Mucosa of rectum (tissue), 2 donors: Measurements from ENCODE around the gene CTTNBP2.
A peak's percentile ranks its signal among the peaks of the same experiment; 100 is the strongest.

Experiments
- H3K27ac ChIP-seq, 2 donors: one replicate each; pipeline ENCODE4 v1.7.0; 2013; ENCODE audit warnings: inconsistent platforms in 2 of 2, low read depth in 2 of 2, low read length in 2 of 2
- H3K27me3 ChIP-seq, 2 donors: one replicate each; pipeline ENCODE4 v1.7.0; 2013; ENCODE audit warnings: low read length in 2 of 2; ENCODE audit not compliant: control insufficient read depth in 2 of 2, insufficient read depth in 2 of 2
- H3K36me3 ChIP-seq, 2 donors: one replicate each; pipeline ENCODE4 v1.7.0; 2013; ENCODE audit warnings: low read length in 2 of 2; ENCODE audit not compliant: control insufficient read depth in 2 of 2, insufficient read depth in 2 of 2
- H3K4me1 ChIP-seq, 2 donors: one replicate each; pipeline ENCODE4 v1.7.0; 2013; ENCODE audit warnings: low read length in 2 of 2, mild to moderate bottlenecking in 1 of 2; ENCODE audit not compliant: control insufficient read depth in 2 of 2, insufficient read depth in 2 of 2
- H3K4me3 ChIP-seq, 2 donors: one replicate each; pipeline ENCODE4 v1.7.0; 2013; ENCODE audit warnings: low read length in 2 of 2
- H3K9ac ChIP-seq, 2 donors: one replicate each; pipeline ENCODE4 v1.7.0; 2013; ENCODE audit warnings: low read length in 2 of 2, low read depth in 1 of 2, mild to moderate bottlenecking in 1 of 2
- H3K9me3 ChIP-seq, 2 donors: one replicate each; pipeline ENCODE4 v1.7.0; 2013; ENCODE audit warnings: low read length in 2 of 2; ENCODE audit not compliant: control insufficient read depth in 2 of 2
- donor health status: healthy.
- donor health status: Normal muscosa, but diverticular disease.

The CTTNBP2 gene

DNA sequence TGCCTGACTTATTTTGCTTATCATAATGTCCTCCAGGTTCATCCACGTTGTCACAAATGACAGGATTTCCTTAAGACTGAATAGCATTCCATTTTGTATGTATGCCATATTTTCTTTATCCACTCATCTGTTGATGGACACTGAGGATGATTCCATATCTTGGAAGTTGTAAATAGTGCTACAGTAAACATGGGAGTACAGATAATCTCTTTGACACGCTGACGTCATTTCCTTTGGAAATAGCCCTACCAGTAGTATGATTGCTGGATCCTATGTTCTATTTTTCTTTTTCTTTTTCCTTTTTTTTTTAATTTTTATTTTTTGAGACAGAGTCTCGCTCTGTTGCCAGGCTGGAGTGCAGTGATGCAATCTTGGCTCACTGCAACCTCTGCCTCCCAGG lies 167.6 kb downstream of the CTTNBP2 start:
- Histone ChIP-seq H3K4me1 (no peaks in the 10 kb centered on the region), H3K9me3 (no peaks in the 10 kb centered on the region), H3K36me3 (no peaks in the 10 kb centered on the region), H3K27me3 (no peaks in the 10 kb centered on the region), H3K9ac (no peak overlapping the region), H3K27ac (no peak overlapping the region), H3K4me3 (no peak overlapping the region)

DNA sequence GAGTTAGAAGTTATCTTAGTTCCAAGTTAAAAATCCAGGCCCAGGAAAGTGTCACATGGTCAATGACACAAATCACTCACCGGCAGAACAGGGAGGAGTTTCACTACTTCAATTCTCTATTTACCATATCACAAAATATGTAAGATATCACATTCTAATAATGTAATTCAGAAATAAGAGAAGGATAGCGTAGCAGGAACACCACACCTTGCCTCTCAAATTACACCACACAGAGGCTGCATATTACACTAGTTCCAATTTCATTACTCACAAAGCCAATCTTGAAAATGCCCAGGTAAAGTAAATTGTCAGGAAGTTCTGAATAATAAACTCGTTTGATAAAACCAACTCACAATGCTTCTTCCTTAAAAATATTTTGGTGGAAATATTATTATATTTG lies 169.2 kb downstream of the CTTNBP2 start:
- H3K36me3 ChIP-seq = no peaks in the 10 kb centered on the region

DNA sequence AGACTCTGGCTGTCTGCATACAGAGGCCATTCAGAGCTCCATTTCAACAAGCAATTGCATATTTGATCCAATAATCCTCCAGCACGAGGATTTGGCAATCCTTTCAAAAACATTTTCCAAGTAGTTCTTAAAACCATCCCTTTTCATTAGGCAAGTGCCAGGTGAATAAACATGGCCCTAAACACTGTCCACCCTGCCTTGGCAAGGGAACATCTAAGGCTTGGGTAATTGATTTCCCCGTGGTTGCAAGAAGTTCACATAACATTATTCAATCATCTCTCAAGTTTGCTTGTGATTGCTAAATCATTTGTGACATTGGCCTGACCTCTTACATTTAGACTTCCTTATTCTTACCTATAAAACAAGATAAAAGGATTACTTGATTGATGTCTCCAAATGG lies 175.2 kb downstream of the CTTNBP2 start:
- Histone ChIP-seq H3K27ac (no peak overlapping the region), H3K9me3 (no peaks in the 10 kb centered on the region), H3K4me3 (no peak overlapping the region), H3K36me3 (no peaks in the 10 kb centered on the region), H3K9ac (no peak overlapping the region), H3K4me1 (no peaks in the 10 kb centered on the region), H3K27me3 (no peaks in the 10 kb centered on the region)

More for the DNA sequence above, 169.2 kb downstream of the CTTNBP2 start:
- Histone ChIP-seq H3K9ac (no peak overlapping the region), H3K27me3 (no peaks in the 10 kb centered on the region), H3K27ac (no peak overlapping the region), H3K4me3 (no peak overlapping the region), H3K9me3 (no peaks in the 10 kb centered on the region), H3K4me1 (no peaks in the 10 kb centered on the region)

DNA sequence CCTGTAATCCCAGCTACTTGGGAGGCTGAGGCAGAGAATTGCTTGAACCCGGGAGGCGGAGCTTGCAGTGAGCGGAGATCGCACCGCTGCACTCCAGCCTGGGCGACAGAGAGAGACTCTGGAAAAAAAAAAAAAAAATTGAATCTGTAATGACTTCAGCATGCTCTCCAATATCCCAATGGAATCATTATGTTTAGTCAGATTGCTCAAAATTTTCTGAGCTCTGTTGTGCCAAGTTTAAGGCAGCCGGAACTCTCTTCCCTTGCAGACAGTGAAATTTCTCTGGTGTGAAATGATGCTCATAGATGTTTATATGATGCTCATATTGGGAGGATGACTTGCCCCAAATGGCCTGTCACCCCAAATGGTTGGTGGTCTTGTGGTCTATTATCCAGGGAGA lies 180.9 kb downstream of the CTTNBP2 start:
- H3K27me3 ChIP-seq = no peaks in the 10 kb centered on the region
- H3K36me3 ChIP-seq = no peaks in the 10 kb centered on the region
- H3K9me3 ChIP-seq = no peaks in the 10 kb centered on the region
- H3K27ac ChIP-seq = no peak overlapping the region
- H3K9ac ChIP-seq = no peak overlapping the region
- no peak overlapping the region for H3K4me3 ChIP-seq
- no peaks in the 10 kb centered on the region for H3K4me1 ChIP-seq

DNA sequence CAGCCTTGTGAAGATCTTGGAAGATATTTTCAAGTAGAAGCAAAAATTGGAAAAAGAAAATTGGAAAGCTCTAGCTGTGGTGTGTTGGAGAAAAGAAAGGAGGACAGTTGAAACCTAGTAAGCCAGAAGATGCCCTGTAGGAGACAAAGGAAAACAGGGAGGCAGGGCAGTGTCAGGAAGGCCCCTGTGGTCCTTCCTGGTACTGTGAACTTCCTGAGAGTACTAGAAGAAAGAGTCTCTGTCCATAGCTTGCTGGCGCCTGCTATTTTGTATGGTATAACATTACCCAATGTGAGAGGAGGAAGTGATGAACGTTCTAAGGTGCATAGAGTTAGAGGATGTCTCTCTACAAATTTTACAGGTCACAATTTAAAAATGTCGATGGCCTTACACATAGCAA lies 183.1 kb downstream of the CTTNBP2 start:
- peaks cover 0 to 5% of the 10 kb centered on the region in 2 donors for H3K4me1 ChIP-seq
- H3K9me3 ChIP-seq = no peaks in the 10 kb centered on the region
- no peaks in the 10 kb centered on the region for H3K27me3 ChIP-seq
- H3K36me3 ChIP-seq = no peaks in the 10 kb centered on the region
- no peak overlapping the region for H3K4me3 ChIP-seq
- H3K9ac ChIP-seq = no peak overlapping the region
- H3K27ac ChIP-seq = no peak overlapping the region

DNA sequence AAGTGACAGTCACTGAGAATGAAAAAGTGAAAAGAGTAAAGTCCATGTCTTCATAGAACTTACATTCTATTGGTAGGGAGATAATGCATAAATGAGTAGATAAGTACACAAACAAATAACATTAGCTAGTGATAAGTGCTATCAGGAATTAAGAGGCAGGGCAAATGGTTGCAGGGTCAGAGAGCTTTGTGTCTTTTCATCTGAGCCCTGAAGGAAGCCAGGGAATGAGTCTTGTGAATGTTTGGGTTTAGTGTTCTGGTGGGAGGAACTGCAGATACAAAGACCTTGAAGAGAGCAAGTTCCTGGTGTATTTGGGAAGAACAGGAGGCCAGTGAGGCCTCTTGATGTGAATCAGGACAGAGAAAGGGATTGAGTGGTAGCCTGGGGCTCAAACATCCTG lies 183.8 kb downstream of the CTTNBP2 start:
- H3K27ac ChIP-seq = no peak overlapping the region
- peaks cover 1 to 5% of the 10 kb centered on the region in 2 donors for H3K4me1 ChIP-seq
- H3K27me3 ChIP-seq = no peaks in the 10 kb centered on the region
- H3K36me3 ChIP-seq = no peaks in the 10 kb centered on the region
- no peaks in the 10 kb centered on the region for H3K9me3 ChIP-seq
- no peak overlapping the region for H3K9ac ChIP-seq
- no peak overlapping the region for H3K4me3 ChIP-seq

DNA sequence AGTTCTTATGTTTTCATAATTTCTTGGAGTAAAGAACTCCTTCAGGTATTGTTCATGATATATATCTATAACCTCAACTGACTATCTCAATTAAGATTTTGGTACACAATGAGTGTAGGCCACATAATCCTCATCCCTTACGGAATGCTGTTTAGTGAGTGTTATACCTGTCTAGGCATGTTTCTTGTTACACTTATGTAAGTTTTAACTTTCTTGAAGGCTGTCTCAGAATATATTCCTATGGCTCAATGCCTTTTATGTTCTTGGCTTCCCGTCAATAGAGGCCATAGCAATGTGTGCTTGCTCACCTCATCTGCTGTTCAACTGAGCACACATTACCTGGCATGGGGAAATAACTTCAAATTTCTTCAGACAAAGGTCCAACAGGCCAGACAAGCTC lies 185.1 kb downstream of the CTTNBP2 start:
- Histone ChIP-seq H3K9ac (no peak overlapping the region), H3K9me3 (no peaks in the 10 kb centered on the region), H3K27ac (no peak overlapping the region), H3K4me3 (no peak overlapping the region), H3K4me1 (peaks cover 11 to 15% of the 10 kb centered on the region in 2 donors), H3K27me3 (no peaks in the 10 kb centered on the region), H3K36me3 (no peaks in the 10 kb centered on the region)

DNA sequence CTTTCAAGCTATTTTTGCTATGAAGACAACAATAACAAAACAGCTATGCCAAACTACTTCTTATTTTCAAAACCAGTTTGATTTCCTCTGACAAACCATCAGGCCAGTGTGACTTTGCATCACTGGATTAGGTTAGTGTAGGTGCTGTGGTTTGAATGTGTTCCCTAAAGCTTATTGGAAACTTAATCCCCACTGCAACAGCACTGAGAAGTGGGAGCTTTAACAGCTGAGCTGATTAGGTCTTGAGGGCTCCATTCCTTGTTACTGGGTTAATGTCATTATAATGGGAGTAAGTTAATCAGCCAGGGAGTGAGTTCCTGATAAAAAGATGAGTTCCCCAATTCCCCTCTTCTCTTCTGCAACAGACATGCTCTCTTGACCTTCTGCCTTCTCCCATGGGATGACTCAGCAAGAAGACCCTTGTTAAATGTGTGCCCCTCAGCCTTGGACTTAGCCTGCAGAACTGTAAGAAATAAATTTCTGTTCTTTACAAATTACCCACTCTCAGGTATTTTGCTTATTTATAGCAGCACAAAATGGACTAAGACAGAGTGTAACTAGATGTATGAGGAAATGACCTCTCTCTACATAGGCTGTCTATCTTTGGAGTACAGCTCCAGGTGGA lies 186.8 kb downstream of the CTTNBP2 start:
- Histone ChIP-seq H3K4me1 (peaks cover 15 to 21% of the 10 kb centered on the region in 2 donors), H3K9ac (no peak overlapping the region), H3K36me3 (no peaks in the 10 kb centered on the region), H3K27ac (no peak overlapping the region), H3K9me3 (no peaks in the 10 kb centered on the region), H3K4me3 (no peak overlapping the region), H3K27me3 (no peaks in the 10 kb centered on the region)

DNA sequence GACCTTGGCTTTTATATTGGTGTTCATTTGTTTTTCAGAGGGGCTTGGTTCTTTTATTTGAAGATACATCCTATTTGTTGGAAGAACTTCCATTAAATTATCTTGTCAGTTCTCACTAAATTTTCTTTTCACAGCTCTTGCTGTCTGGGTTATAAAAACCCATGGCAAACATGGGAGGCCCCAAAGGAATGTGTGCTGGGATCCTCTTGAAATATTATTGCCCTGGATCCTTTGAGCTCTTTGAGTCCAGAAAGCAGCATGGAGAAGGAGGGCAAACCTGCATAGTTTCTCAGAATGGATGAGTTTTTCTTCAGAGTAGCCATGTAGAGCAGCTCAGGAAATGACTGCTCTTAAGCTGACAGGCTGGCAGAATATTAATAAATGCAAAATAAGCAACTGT lies 187.4 kb downstream of the CTTNBP2 start:
- Histone ChIP-seq H3K27ac (no peak overlapping the region), H3K4me1 (peaks cover 15 to 21% of the 10 kb centered on the region in 2 donors), H3K36me3 (no peaks in the 10 kb centered on the region)

DNA sequence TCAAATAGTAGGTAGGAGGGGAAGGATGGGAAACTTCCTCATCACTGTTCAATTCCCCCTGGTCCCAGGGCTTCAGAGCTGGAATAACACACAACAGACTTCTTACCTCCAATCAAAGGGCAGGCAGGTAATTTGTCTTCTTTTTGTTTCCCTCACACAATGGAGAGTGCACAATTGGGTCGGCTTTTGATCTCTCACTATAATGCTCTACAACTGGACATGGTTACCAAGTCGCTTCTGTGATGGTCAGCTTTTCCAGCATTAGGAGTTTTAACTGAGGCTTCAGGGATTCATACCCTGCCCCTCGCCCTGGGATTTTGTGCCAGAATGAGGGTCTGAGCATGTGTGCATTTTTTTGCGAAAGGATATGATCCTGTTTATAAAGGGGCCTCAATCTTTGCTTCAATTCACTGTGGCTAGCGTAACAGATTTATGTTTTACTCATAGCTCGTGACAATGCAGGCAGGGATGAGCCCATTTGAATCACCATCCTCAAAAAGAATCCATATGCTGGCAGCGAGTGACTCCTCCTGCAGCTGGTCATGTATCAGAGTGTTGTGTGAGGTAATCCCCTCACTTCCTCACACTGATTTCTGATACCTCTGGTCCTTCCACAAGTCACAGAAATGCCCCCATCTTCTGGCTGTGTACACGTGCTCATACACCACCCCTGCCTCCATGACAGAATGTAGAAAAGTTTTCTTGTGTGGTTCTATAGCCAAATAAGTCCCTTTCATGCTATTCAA lies 189.6 kb downstream of the CTTNBP2 start:
- H3K36me3 ChIP-seq = no peaks in the 10 kb centered on the region
- no peaks in the 10 kb centered on the region for H3K27me3 ChIP-seq
- peak overlapping the region in 1 of 2 donors; percentile 27 for H3K4me3 ChIP-seq
- no peaks in the 10 kb centered on the region for H3K9me3 ChIP-seq
- H3K9ac ChIP-seq = no peak overlapping the region
- H3K27ac ChIP-seq = peak overlapping the region; percentile 49 to 78
- peaks cover 15 to 21% of the 10 kb centered on the region in 2 donors for H3K4me1 ChIP-seq

More for the DNA sequence above, 187.4 kb downstream of the CTTNBP2 start:
- H3K4me3 ChIP-seq = no peak overlapping the region
- no peaks in the 10 kb centered on the region for H3K9me3 ChIP-seq
- no peak overlapping the region for H3K9ac ChIP-seq
- no peaks in the 10 kb centered on the region for H3K27me3 ChIP-seq
